NCI-H2171 treated with DMSO at 0.1 percent for 48 hours (cell line): ENCODE measurements around the gene GNB1L.

Experiments used
- DNase-seq: peaks from one replicate; lab custom pipeline; 2025; lab: John Stamatoyannopoulos, UW

Gene GNB1L

DNA sequence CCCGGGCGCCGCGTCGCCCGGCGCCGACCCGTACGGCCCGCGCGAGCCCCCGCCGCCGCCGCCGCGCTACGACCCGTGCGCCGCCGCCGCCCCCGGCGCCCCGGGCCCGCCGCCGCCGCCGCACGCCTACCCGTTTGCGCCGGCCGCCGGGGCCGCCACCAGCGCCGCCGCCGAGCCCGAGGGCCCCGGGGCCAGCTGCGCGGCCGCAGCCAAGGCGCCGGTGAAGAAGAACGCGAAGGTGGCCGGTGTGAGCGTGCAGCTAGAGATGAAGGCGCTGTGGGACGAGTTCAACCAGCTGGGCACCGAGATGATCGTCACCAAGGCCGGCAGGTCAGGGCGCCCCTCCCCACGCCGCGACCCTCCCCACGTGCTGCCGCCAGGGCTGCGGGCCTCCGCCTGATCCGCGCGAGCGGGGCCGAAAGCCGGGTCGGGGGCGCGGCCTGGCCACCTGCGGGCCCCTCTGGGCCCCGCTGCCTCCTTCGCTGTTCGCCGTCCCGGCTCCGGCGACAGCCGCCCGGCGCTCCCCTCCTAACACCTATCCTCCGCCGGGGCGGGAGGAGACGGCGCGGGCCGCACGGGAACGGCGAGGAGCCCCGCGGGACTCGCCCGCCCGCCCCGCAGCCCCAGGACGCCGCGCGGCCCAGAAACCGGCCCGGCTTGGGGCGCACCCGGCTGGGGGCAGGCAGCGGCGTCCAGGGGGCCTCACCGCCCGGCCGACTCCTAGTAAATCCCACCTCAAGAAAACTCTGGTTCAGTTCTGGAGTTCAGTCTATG, 93.5 kb downstream of the GNB1L start:
- no peak for DNase-seq

- peak; percentile 37 for DNase-seq
Observed at GRCh38 chr22:19760058-19760950, 94.4 kb downstream of the GNB1L start, which contains the start of gene TBX1. Gene TBX1 (plus strand): TSS chr22:19760778. CDS start chr22:19760844, 66 bp downstream.

DNA sequence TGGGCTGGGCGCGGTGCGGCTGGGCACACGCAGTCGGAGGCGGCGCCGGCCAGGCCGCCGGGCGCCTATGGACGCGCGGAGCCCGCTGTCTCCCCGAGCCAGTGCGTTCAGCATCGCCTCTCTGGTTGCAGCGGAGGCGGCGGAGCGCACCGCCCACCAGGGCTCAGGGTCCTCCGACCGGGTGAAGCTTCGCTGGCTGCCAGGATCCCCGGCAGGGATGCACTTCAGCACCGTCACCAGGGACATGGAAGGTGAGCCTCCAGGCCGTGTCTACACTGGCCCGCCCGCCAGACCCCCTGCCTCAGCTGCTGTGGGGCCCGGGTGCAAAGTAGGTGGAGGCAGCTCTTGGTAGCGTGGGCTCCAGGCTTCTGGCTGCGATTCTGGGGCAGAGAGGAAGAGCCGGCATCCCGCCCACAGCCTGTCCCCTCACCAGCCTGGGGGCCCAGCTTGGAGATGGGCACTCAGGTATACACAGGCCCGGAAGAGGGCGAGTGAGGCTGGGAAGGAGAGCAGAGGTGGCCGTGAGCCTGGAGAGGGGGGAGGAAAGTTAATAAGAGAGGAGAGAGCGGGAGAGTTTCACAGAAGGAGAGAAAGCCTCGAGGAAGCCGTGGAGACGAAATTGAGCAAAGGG, 95.1 kb downstream of the GNB1L start:
- no peak for DNase-seq

DNA sequence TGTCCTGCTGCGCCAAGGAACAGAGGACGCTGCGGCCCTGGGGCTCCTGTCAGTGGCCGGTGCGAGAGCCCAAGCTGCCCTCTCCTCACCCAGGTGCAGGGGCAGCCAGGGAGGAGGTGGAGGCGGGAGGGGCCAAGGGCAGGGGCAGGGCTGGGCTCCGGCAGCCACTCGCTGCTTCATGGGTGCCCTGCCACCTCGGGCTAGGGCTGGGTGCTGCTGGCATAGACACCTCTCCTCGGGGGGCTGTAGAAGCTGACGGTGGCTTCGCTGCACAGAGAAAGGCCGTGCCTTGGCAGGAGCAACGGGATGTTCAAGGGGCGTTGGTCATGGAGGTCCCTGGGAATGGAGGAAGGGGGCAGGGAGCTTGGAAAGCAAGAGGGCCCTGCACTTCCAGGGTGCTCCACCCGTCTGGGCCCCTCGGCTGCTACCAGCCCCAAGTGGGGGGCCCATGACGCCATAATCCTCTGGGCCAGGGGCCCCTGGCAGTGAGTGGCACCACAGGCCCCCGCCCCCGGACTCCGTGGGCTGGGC, 95.7 kb downstream of the GNB1L start:
- DNase-seq, result no peak

DNA sequence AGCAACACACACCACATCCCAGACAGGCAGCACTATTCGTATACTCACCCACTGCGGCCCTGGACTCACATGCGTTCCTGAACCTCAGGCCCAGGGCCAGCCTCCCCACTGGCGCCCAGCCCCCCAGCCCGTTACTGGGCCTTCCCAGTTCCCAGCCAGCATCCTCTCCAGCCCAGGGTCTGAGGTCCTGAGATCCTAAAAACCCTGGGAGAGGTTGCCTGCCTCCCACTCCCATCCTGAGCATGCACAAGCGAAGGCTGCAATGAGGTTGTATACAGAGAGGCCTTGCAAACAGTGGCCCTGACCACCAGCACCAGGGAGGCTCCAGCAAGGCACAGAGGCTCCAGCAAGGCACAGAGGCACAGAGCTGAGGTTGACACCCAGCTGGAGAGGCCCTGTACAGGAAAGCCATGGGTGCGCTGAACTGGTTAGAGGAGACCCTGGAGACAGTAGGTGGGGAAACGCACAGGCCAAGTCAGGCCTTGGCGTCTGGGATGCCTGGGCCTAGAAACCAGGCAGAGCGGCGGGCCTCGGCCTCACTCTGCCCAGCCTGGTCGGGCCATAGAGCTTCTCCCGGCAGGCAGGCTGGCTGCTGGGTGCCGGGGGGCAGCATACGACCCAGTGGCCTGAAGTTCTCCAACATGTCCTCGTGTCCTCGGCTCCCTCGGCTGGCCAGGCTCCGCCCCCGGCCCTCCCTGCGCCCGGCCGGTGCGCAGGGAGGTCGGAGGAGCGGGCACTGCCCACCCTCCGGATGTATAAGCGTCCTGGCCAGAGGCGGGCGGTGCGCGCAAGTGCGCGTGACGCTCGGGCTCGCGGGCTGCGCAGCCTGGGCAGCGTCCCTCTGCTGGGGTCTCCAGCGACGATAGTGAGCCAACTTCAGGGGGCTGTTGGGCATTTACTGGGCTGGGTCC, 96.4 kb downstream of the GNB1L start:
- no peak for DNase-seq

GRCh38 chr22:19757140-19757984, 97.3 kb downstream of the GNB1L start:
- no peak for DNase-seq

GRCh38 chr22:19756288-19757128, 98.2 kb downstream of the GNB1L start:
- peak; percentile 26 for DNase-seq

DNA sequence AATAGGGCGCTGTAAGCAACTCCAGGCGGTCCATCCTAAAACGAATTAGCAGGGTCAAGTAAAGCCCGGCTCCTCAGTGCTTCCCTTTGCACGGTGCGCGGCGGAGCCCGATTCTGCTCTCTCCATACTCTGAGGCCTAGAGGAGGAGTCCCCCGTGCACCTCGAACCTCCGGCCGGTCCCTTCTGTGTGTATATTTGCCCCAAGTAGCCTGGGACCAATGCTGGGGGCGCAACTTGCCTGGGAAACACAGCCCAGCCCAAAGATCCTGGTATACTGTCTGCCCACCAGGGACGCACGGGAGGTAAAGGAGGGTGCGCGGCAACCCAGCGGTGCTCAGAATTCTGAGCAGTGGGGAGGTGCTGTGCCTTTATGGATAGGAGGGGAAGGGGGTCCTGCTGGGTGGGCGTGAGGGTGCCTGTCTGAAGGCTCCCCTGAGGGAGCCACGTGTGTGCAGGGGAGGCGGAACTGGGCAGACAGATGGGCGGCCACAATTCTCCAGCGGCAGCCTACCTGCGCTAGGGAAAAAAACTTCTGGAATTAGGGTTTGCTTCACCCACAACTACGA, 98.9 kb downstream of the GNB1L start:
- no peak for DNase-seq

DNA sequence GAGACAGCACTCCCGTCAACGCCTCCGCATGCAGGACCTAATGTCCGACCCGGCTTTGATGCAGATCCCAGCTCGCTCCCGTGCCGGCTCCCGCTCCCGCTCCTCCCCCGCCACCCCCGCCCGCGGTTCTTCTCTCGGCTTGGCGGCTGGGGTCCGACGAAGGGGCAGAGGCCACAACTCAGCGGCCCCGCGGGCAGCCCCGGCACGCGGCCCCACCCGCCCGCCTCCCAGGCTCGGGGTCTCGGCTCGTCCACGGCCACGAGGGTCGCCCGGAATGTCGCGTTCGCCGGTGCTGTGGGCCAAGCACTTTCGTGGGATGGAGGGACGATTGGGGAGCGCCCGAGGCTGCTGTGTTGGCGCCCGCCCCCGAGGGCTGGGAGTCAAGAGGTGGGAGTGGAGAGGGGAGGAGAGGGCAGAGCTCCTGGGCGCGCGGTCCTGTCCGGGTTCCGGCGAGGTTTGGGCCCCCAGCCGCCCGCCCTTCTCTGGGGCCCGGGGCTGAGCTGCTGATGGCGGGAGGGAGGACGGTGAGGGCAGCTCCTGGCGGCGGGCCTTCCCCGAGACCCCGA, 99.4 kb downstream of the GNB1L start:
- no peak for DNase-seq

DNA sequence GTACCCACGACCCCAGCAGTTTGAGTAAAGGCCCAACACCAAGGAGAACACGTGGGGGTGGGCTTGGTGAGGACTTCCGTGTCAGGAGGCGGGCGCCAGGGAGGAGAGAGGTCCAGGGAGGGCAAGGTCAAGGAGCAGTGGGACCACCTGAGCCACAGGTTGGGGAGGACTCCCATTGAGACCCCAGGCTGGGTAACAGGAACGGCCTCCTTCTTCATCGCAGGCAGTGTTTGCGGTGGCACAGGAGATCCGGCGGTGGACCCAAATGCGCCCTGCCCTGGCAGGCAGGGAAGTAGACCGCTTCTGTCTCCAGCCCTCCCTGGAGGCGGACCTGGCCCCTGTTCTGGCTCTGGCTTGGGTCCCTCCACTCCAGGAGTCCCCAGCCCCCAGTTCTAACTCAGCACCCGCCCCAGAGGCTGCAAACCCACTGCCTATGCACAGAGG, 100.0 kb downstream of the GNB1L start:
- DNase-seq, result no peak

- no peak for DNase-seq
Observed at GRCh38 chr22:19753996-19754700, 100.5 kb downstream of the GNB1L start.

DNA sequence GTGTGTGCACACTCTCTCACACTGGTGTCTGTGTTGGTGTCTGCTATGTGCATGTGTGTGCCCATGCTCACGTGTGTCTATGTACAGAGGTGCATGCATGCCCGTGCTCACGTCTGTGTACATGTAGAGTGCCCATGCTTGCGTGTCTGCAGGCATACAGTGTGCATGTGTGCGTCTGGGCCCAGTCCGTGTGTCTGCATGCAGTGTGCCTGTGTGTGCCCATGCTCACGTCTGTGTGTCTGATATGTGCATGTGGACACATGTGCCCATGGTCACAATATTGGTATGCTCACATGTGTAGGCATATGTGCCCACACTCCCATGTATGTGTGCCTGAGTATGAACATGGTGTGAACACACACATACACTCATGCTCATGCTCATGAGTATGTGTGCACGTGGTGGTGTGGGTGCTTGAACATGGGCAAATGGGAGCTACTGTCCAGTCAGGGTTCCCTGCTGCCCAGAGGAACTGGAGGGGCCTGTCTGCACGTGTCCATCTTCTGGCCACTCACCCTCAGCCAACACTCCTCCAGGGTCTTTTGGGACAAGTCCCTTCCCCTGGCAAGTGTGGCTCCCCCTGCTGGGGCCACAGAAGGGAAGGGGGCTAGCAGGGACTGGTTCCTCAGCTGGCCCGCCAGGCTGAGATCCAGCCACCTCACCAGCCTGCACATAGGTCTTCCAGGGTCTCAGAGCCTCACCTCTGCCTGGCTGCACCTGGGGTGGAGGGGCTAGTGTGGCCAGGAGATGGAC, 101.4 kb downstream of the GNB1L start:
- DNase-seq, result no peak

DNA sequence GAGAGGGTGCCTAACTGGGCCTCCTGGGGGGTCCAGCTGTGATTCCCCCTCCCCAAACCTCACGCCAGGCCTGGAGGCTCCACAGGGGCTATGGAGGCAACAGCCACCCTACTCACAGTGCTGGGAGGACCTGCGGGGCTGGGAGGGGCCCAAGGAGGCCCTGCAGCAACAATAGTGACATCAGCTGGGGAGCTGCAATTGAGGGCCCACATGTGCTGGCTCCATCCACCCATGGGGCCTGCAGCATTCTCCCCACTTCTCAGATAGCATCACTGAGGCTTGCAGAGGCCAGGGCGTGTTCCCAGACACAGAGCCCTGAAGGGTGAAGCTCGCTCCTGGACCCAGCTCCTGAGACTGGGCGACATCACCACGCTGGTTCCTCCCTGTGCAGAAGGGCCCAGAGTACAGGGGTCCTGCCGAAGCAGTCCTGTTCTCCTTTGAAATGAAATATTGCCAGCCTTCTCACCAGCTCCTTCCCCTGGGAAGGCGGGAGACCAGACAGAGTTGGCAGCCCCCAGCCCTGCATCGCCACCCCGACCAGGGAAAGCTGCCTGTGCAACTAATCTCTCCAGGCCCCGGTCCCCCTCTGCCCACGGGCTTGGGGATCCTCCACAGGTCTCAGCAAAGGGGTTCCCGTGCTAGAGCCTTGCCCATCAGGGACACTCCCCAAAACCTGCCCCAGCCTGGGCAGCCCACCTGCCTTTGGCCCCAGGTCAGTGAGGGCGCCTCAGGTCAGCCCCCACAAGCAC, 103.0 kb downstream of the GNB1L start:
- DNase-seq, result no peak

- DNase-seq, result no peak
Observed at GRCh38 chr22:19750507-19751490, 103.9 kb downstream of the GNB1L start.

- DNase-seq, result no peak
Observed at GRCh38 chr22:19749876-19750275, 104.8 kb downstream of the GNB1L start.
